ENCODE measurements around the gene KHDRBS2. TPM values are rescaled to one million over a fixed set of nuclear protein-coding genes. Genes with fewer than 3 reads are reported as not detected.

KHDRBS2 gene
- total RNA-seq, 1 donor from 2014 or later: not detected

- no peaks in the 10 kb centered on the region for H3K27me3 Mint-ChIP-seq (ENCODE audit: unreplicated experiment)
Observed at GRCh38 chr6:62217866-62218265, 68.2 kb downstream of the KHDRBS2 start.

GRCh38 chr6:62202078-62202477 lies 83.9 kb downstream of the KHDRBS2 start:
- no peak for DNase-seq (ENCODE audit: low spot score)
- Mint-ChIP-seq H3K4me3 (ENCODE audit: unreplicated experiment) (no peak overlapping the region), H3K27me3 (ENCODE audit: unreplicated experiment) (peaks cover 4% of the 10 kb centered on the region), H3K27ac (ENCODE audit: unreplicated experiment) (no peak overlapping the region), H3K4me1 (ENCODE audit: unreplicated experiment) (no peaks in the 10 kb centered on the region), H3K36me3 (ENCODE audit: low read depth, unreplicated experiment) (no peaks in the 10 kb centered on the region), H3K9me3 (ENCODE audit: unreplicated experiment) (peaks cover 5% of the 10 kb centered on the region)
- TF ChIP-seq CTCF (IDR thresholded peaks at IDR 0.05; ENCODE audit: unreplicated experiment): no peak

More at GRCh38 chr6:62217866-62218265, 68.2 kb downstream of the KHDRBS2 start:
- peaks cover 6% of the 10 kb centered on the region for H3K9me3 Mint-ChIP-seq (ENCODE audit: unreplicated experiment)
- DNase-seq (ENCODE audit: low spot score): no peak
- H3K36me3 Mint-ChIP-seq (ENCODE audit: low read depth, unreplicated experiment): no peaks in the 10 kb centered on the region
- no peak overlapping the region for H3K27ac Mint-ChIP-seq (ENCODE audit: unreplicated experiment)
- H3K4me3 Mint-ChIP-seq (ENCODE audit: unreplicated experiment): no peak overlapping the region
- no peak for TF ChIP-seq CTCF (IDR thresholded peaks at IDR 0.05; ENCODE audit: unreplicated experiment)
- no peaks in the 10 kb centered on the region for H3K4me1 Mint-ChIP-seq (ENCODE audit: unreplicated experiment)

GRCh38 chr6:62192593-62192992 lies 93.4 kb downstream of the KHDRBS2 start:
- Mint-ChIP-seq H3K27ac (ENCODE audit: unreplicated experiment) (no peak overlapping the region), H3K36me3 (ENCODE audit: low read depth, unreplicated experiment) (no peaks in the 10 kb centered on the region), H3K4me1 (ENCODE audit: unreplicated experiment) (no peaks in the 10 kb centered on the region)

GRCh38 chr6:62175195-62175594 lies 110.8 kb downstream of the KHDRBS2 start:
- Mint-ChIP-seq H3K27me3 (ENCODE audit: unreplicated experiment) (peaks cover 3% of the 10 kb centered on the region), H3K27ac (ENCODE audit: unreplicated experiment) (no peak overlapping the region), H3K4me1 (ENCODE audit: unreplicated experiment) (no peaks in the 10 kb centered on the region), H3K9me3 (ENCODE audit: unreplicated experiment) (peaks cover 4% of the 10 kb centered on the region), H3K4me3 (ENCODE audit: unreplicated experiment) (no peak overlapping the region), H3K36me3 (ENCODE audit: low read depth, unreplicated experiment) (no peaks in the 10 kb centered on the region)
- DNase-seq (ENCODE audit: low spot score): no peak
- no peak for TF ChIP-seq CTCF (IDR thresholded peaks at IDR 0.05; ENCODE audit: unreplicated experiment)

More at GRCh38 chr6:62192593-62192992, 93.4 kb downstream of the KHDRBS2 start:
- Mint-ChIP-seq H3K27me3 (ENCODE audit: unreplicated experiment) (no peaks in the 10 kb centered on the region), H3K9me3 (ENCODE audit: unreplicated experiment) (peaks cover 11% of the 10 kb centered on the region), H3K4me3 (ENCODE audit: unreplicated experiment) (no peak overlapping the region)
- DNase-seq (ENCODE audit: low spot score): no peak
- TF ChIP-seq CTCF (IDR thresholded peaks at IDR 0.05; ENCODE audit: unreplicated experiment): no peak

- DNase-seq (ENCODE audit: low spot score): no peak
- Mint-ChIP-seq H3K36me3 (ENCODE audit: low read depth, unreplicated experiment) (no peaks in the 10 kb centered on the region), H3K27ac (ENCODE audit: unreplicated experiment) (no peak overlapping the region), H3K27me3 (ENCODE audit: unreplicated experiment) (peaks cover 3% of the 10 kb centered on the region), H3K4me3 (ENCODE audit: unreplicated experiment) (no peak overlapping the region), H3K4me1 (ENCODE audit: unreplicated experiment) (no peaks in the 10 kb centered on the region), H3K9me3 (ENCODE audit: unreplicated experiment) (peaks cover 4% of the 10 kb centered on the region)
- TF ChIP-seq CTCF (IDR thresholded peaks at IDR 0.05; ENCODE audit: unreplicated experiment): no peak
Observed at GRCh38 chr6:62174548-62174947, 111.5 kb downstream of the KHDRBS2 start.

Measured in endothelial cell (in vitro differentiated cells).